GM12865 (cell line): Measurements from ENCODE around the gene USP6.
"Not testable (repeated sequence)": the region's sequence is repeated elsewhere in the genome, so short reads cannot be mapped to it uniquely, and the experiment has no call there.

Source experiments
- DNase-seq: peaks from one replicate; pipeline ENCODE4 v3.0.0; 2010; ENCODE audit warnings: low read depth
- H3K4me3 ChIP-seq: 2 replicates; pipeline ENCODE4 v1.5.1; 2011; ENCODE audit warnings: mild to moderate bottlenecking, low read depth, low read length, control low read depth
- CTCF ChIP-seq: IDR thresholded peaks from 2 replicates; pipeline ENCODE4 v1.5.1; 2011; ENCODE audit warnings: low read length, control low read depth, low read depth, inconsistent platforms; ENCODE audit not compliant: insufficient read depth; ENCODE audit errors: missing control alignments

USP6 gene

GRCh38 chr17:5122586-5123342 is 6.9 kb downstream of the USP6 start:
- no peak overlapping the region for H3K4me3 ChIP-seq
- DNase-seq = no peak
- TF ChIP-seq CTCF = no peak

- TF ChIP-seq CTCF = no peak
- DNase-seq = no peak
- H3K4me3 ChIP-seq = no peak overlapping the region
Measured at GRCh38 chr17:5123343-5124124, 7.7 kb downstream of the USP6 start.

GRCh38 chr17:5124125-5124760 is 8.4 kb downstream of the USP6 start:
- not testable (repeated sequence) for H3K4me3 ChIP-seq, DNase-seq

- not testable (repeated sequence) for H3K4me3 ChIP-seq, DNase-seq
Measured at GRCh38 chr17:5124896-5125295, 9.1 kb downstream of the USP6 start.

- DNase-seq = no peak
- no peak for TF ChIP-seq CTCF
- H3K4me3 ChIP-seq = no peak overlapping the region
Measured at GRCh38 chr17:5126719-5127488, 11.1 kb downstream of the USP6 start.

- H3K4me3 ChIP-seq = no peak overlapping the region
- TF ChIP-seq CTCF = no peak
- DNase-seq = no peak
Measured at GRCh38 chr17:5127910-5128309, 12.1 kb downstream of the USP6 start.

- H3K4me3 ChIP-seq, DNase-seq: not testable (repeated sequence)
Measured at GRCh38 chr17:5128387-5128786, 12.6 kb downstream of the USP6 start.

GRCh38 chr17:5128905-5129535 is 13.2 kb downstream of the USP6 start:
- no peak for DNase-seq
- no peak for TF ChIP-seq CTCF
- H3K4me3 ChIP-seq = no peak overlapping the region

GRCh38 chr17:5129770-5130169 is 13.9 kb downstream of the USP6 start:
- H3K4me3 ChIP-seq, DNase-seq: not testable (repeated sequence)

- not testable (repeated sequence) for DNase-seq, H3K4me3 ChIP-seq
Measured at GRCh38 chr17:5130261-5130660, 14.4 kb downstream of the USP6 start.

GRCh38 chr17:5130687-5131086 is 14.9 kb downstream of the USP6 start:
- not testable (repeated sequence) for DNase-seq

More at GRCh38 chr17:5130687-5131086, 14.9 kb downstream of the USP6 start:
- H3K4me3 ChIP-seq = not testable (repeated sequence)
